Activated T-cell treated with anti-CD3 and anti-CD28 coated beads, Interleukin-2, amount 50 U/mL, for 72 hours (primary cell): ENCODE measurements around the gene MICAL1. TPM values are rescaled to one million over a fixed set of nuclear protein-coding genes. Genes with fewer than 3 reads are reported as not detected.

Experiments used
- ATAC-seq, 2 donors: fragments of 150-1000 bp; cut with Tn5 transposase; replicated peaks in 1 of 2; 2 replicates each; pipeline ENCODE4 v1.10.0; 2021; ENCODE audit warnings: moderate library complexity in 2 of 2, mild to moderate bottlenecking in 1 of 2
- DNase-seq, 2 donors: peaks; one replicate each; pipeline ENCODE4 v3.0.0; 2021 to 2022; ENCODE audit warnings: mixed read lengths in 1 of 2
- H3K27ac Mint-ChIP-seq: one replicate; pipeline ENCODE4 v1.8.0; 2022; ENCODE audit warnings: mild to moderate bottlenecking, moderate library complexity, mixed read lengths
- H3K27me3 Mint-ChIP-seq: one replicate; pipeline ENCODE4 v1.8.0; 2022; ENCODE audit warnings: low read depth, mixed read lengths
- H3K36me3 Mint-ChIP-seq, 2 donors: one replicate each; pipeline ENCODE4 v1.8.0; 2022; ENCODE audit warnings: mixed read lengths in 2 of 2, mild to moderate bottlenecking in 1 of 2; ENCODE audit not compliant: insufficient read depth in 2 of 2
- H3K4me1 Mint-ChIP-seq: one replicate; pipeline ENCODE4 v1.8.0; 2022; ENCODE audit warnings: low read depth, mixed read lengths
- H3K4me3 Mint-ChIP-seq, 2 donors: one replicate each; pipeline ENCODE4 v1.8.0; 2022; ENCODE audit warnings: mild to moderate bottlenecking in 2 of 2, mixed read lengths in 2 of 2, moderate library complexity in 2 of 2
- H3K9me3 Mint-ChIP-seq, 2 donors: one replicate each; pipeline ENCODE4 v1.8.0; 2022; ENCODE audit warnings: mixed read lengths in 2 of 2
- total RNA-seq, 2 donors: library from RNA; stranded (reverse); gene quantifications; one replicate each; pipeline ENCODE4 v1.2.3, GENCODE V29; 2022

MICAL1 gene
- total RNA-seq, 2 donors from 2014 or later: 70.4 to 76.7 TPM

GRCh38 chr6:109446541-109446940, 9.0 kb downstream of the MICAL1 start:
- Mint-ChIP-seq H3K27me3 (no peaks in the 10 kb centered on the region), H3K36me3 (peaks cover 4 to 5% of the 10 kb centered on the region in 2 donors), H3K4me1 (peaks cover 32% of the 10 kb centered on the region), H3K27ac (no peak overlapping the region), H3K9me3 (no peaks in the 10 kb centered on the region), H3K4me3 (no peak overlapping the region)
- DNase-seq: no peak
- ATAC-seq: no peak

GRCh38 chr6:109446072-109446471, 9.5 kb downstream of the MICAL1 start:
- ATAC-seq: no peak
- no peaks in the 10 kb centered on the region for H3K9me3 Mint-ChIP-seq
- H3K27me3 Mint-ChIP-seq: no peaks in the 10 kb centered on the region
- H3K27ac Mint-ChIP-seq: no peak overlapping the region
- peaks cover 3 to 5% of the 10 kb centered on the region in 2 donors for H3K36me3 Mint-ChIP-seq
- H3K4me3 Mint-ChIP-seq: no peak overlapping the region
- no peak for DNase-seq
- peaks cover 36% of the 10 kb centered on the region for H3K4me1 Mint-ChIP-seq

- no peaks in the 10 kb centered on the region for H3K9me3 Mint-ChIP-seq
- ATAC-seq: no peak
- H3K27ac Mint-ChIP-seq: no peak overlapping the region
Measured at GRCh38 chr6:109445382-109445781, 10.2 kb downstream of the MICAL1 start.

DNA sequence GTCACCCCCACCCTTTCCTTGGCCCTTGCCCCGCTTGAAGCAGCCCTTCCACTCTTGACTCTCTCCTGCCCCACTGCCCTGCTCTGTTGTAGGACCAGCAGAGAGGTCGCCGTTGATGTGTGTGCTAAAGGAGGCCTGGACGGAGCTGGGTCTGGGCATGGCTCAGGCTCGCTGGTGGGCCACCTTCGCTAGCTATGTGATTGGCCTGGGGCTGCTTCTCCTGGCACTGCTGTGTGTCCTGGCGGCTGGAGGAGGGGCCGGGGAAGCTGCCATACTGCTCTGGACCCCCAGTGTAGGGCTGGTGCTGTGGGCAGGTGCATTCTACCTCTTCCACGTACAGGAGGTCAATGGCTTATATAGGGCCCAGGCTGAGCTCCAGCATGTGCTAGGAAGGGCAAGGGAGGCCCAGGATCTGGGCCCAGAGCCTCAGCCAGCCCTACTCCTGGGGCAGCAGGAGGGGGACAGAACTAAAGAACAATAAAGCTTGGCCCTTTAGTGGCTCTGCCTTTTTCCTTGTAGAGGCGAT, 12.1 kb downstream of the MICAL1 start:
- Mint-ChIP-seq H3K27ac (no peak overlapping the region), H3K27me3 (no peaks in the 10 kb centered on the region), H3K4me3 (no peak overlapping the region), H3K4me1 (peaks cover 18% of the 10 kb centered on the region), H3K9me3 (no peaks in the 10 kb centered on the region), H3K36me3 (peaks cover 0 to 2% of the 10 kb centered on the region in 2 donors)
- ATAC-seq (no peak), DNase-seq (no peak)

More at GRCh38 chr6:109445382-109445781, 10.2 kb downstream of the MICAL1 start:
- Mint-ChIP-seq H3K27me3 (no peaks in the 10 kb centered on the region), H3K36me3 (peaks cover 0 to 2% of the 10 kb centered on the region in 2 donors), H3K4me1 (peaks cover 32% of the 10 kb centered on the region), H3K4me3 (no peak overlapping the region)
- DNase-seq: no peak

DNA sequence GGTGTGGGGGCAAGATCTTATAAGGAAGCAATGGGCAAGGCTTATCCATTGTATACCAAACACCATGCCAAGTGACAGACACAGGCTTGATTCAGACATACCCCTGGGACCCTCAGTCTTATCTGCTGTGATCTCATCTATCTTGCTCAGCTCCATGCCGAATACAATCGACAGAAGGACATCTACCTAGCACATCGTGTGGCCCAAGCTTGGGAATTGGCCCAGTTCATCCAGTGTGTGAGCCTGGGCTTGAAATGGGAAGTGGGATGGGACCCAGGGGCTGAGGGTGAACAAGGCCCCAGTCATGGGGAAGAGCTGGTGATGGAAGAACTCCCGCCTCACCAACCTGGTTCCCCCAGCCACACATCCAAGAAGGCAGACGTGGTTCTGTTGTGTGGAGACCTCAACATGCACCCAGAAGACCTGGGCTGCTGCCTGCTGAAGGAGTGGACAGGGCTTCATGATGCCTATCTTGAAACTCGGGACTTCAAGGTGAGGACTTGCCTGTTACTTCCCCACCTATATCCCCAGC, 13.1 kb downstream of the MICAL1 start:
- Mint-ChIP-seq H3K27me3 (no peaks in the 10 kb centered on the region), H3K36me3 (peaks cover 0 to 2% of the 10 kb centered on the region in 2 donors), H3K9me3 (no peaks in the 10 kb centered on the region), H3K27ac (no peak overlapping the region), H3K4me3 (peak overlapping the region; percentile 94), H3K4me1 (peaks cover 12% of the 10 kb centered on the region)
- no peak for ATAC-seq
- DNase-seq: no peak

- Mint-ChIP-seq H3K27me3 (no peaks in the 10 kb centered on the region), H3K4me1 (peaks cover 12% of the 10 kb centered on the region), H3K36me3 (peaks cover 0 to 2% of the 10 kb centered on the region in 2 donors), H3K9me3 (no peaks in the 10 kb centered on the region), H3K27ac (peak overlapping the region; percentile 73), H3K4me3 (peak overlapping the region; percentile 94)
- DNase-seq (peak; percentile 41 to 48), ATAC-seq (peak; percentile 20 to 25)
Measured at GRCh38 chr6:109441069-109441816, 14.3 kb downstream of the MICAL1 start.

- peak within 1 kb of the TSS; percentile 94 for H3K4me3 Mint-ChIP-seq
- DNase-seq: peak; percentile 78 to 87
- peaks cover 12% of the 10 kb centered on the region for H3K4me1 Mint-ChIP-seq
Measured at GRCh38 chr6:109440331-109441068, 15.1 kb downstream of the MICAL1 start, which contains the start of the genes PPIL6 and SMPD2. Gene PPIL6, minus strand, starts transcription at chr6:109440628. Its CDS starts 38 bp downstream, at chr6:109440590. Gene SMPD2, plus strand, starts transcription at chr6:109440724. Its CDS starts 398 bp downstream, at chr6:109441122.

DNA sequence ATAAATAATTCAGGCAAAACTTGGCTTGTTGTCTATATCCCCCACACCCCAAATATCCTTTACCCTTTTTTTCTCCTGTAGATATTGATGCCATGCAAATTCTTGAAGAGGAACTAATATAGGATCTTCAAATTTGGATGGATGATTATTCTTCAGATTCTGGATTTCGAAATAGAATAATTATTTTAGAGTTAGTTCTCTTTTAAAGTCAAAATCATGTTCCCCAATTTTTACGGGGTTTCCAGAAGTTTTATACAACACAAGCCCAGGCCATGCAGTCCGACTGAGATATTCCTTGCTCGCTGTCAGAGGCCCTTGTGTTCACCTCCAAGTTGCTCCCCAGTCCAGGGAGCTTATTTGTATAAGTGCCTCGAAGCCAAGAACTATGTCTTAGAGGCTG, 19.5 kb downstream of the MICAL1 start:
- ATAC-seq (no peak), DNase-seq (no peak)
- H3K9me3 Mint-ChIP-seq: no peaks in the 10 kb centered on the region
- no peak overlapping the region for H3K27ac Mint-ChIP-seq
- no peak overlapping the region for H3K4me3 Mint-ChIP-seq
- peaks cover under 1% of the 10 kb centered on the region for H3K4me1 Mint-ChIP-seq
- H3K36me3 Mint-ChIP-seq: no peaks in the 10 kb centered on the region
- H3K27me3 Mint-ChIP-seq: no peaks in the 10 kb centered on the region

More at GRCh38 chr6:109440331-109441068, 15.1 kb downstream of the MICAL1 start, which contains the start of the genes PPIL6 and SMPD2:
- peak; percentile 92 to 93 for ATAC-seq
- Mint-ChIP-seq H3K9me3 (no peaks in the 10 kb centered on the region), H3K27me3 (no peaks in the 10 kb centered on the region), H3K27ac (peak within 1 kb of the TSS; percentile 73), H3K36me3 (peaks cover 0 to 2% of the 10 kb centered on the region in 2 donors)

- ATAC-seq (no peak), DNase-seq (no peak)
- Mint-ChIP-seq H3K27me3 (no peaks in the 10 kb centered on the region), H3K9me3 (no peaks in the 10 kb centered on the region), H3K4me1 (no peaks in the 10 kb centered on the region), H3K36me3 (no peaks in the 10 kb centered on the region), H3K27ac (no peak overlapping the region), H3K4me3 (no peak overlapping the region)
Measured at GRCh38 chr6:109434456-109434855, 21.1 kb downstream of the MICAL1 start.

DNA sequence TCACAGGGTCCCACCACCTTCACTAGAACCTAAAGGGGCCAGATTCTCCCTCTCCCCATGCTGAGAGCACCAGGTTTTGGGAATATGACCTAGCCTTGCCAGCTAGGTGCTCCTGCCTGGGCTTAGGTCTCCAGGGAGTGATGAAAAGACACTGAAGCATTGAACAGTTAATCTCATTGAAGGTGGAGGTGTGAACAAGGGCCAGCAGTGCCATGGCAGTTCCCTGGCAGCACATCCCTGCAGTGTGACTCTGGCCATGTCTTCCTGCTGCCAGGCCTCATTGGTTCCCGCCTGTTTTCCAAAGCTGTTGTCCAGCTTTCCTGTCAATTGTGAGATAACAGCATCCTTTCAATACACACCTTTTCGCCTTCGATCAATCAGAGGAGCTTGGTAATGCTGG, 26.1 kb downstream of the MICAL1 start:
- no peak for DNase-seq
- Mint-ChIP-seq H3K4me3 (no peak overlapping the region), H3K4me1 (no peaks in the 10 kb centered on the region), H3K9me3 (no peaks in the 10 kb centered on the region), H3K27ac (no peak overlapping the region), H3K27me3 (no peaks in the 10 kb centered on the region), H3K36me3 (no peaks in the 10 kb centered on the region)
- no peak for ATAC-seq

GRCh38 chr6:109428889-109429477, 26.6 kb downstream of the MICAL1 start:
- no peaks in the 10 kb centered on the region for H3K36me3 Mint-ChIP-seq
- no peak for ATAC-seq
- no peak overlapping the region for H3K4me3 Mint-ChIP-seq
- no peaks in the 10 kb centered on the region for H3K9me3 Mint-ChIP-seq
- no peak for DNase-seq
- no peaks in the 10 kb centered on the region for H3K27me3 Mint-ChIP-seq
- no peaks in the 10 kb centered on the region for H3K4me1 Mint-ChIP-seq
- no peak overlapping the region for H3K27ac Mint-ChIP-seq

GRCh38 chr6:109424946-109425345, 30.6 kb downstream of the MICAL1 start:
- DNase-seq (no peak), ATAC-seq (no peak)
- Mint-ChIP-seq H3K9me3 (no peaks in the 10 kb centered on the region), H3K27ac (no peak overlapping the region), H3K36me3 (no peaks in the 10 kb centered on the region), H3K4me3 (no peak overlapping the region), H3K4me1 (no peaks in the 10 kb centered on the region), H3K27me3 (no peaks in the 10 kb centered on the region)
